Urothelium cell line (cell line): ENCODE results near the gene CST4.
"Not testable (repeated sequence)": the region's sequence is repeated elsewhere in the genome, so short reads cannot be mapped to it uniquely, and the experiment has no call there.

ENCODE experiments used
- DNase-seq: peaks from one replicate; pipeline ENCODE4 v3.0.0; 2011; ENCODE audit warnings: low spot score, mixed read lengths
- FAIRE-seq: peaks from 2 replicates; lab custom pipeline; 2011; peaks lifted over from hg19 to GRCh38; lab: Jason Lieb, UNC

CST4 gene

GRCh38 chr20:23663180-23663579 is 25.7 kb downstream of the CST4 start:
- no peak for DNase-seq
- FAIRE-seq = no peak

- DNase-seq (no peak), FAIRE-seq (no peak)
Observed at GRCh38 chr20:23662276-23662870, 26.5 kb downstream of the CST4 start.

DNA sequence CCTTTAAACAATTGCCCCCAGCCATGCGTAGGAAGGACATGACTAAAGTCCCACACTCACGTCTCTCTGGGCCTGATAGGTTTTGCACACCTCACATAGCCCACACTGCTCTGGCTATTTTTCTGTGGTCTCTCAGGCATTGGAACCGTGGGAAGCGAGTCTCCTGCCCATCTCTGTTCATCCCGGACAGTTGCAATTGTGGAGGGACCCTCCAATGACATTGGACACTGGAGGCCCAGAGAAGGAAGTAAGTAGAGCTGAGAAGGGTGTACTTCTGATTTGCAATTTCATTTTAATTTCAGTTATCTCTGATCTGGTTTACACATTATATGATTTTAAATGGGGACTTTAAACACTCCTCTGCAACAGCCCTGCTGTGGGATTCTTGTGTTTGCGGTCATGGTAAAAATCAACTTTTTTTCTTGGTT is 27.8 kb downstream of the CST4 start:
- DNase-seq (no peak), FAIRE-seq (no peak)

DNA sequence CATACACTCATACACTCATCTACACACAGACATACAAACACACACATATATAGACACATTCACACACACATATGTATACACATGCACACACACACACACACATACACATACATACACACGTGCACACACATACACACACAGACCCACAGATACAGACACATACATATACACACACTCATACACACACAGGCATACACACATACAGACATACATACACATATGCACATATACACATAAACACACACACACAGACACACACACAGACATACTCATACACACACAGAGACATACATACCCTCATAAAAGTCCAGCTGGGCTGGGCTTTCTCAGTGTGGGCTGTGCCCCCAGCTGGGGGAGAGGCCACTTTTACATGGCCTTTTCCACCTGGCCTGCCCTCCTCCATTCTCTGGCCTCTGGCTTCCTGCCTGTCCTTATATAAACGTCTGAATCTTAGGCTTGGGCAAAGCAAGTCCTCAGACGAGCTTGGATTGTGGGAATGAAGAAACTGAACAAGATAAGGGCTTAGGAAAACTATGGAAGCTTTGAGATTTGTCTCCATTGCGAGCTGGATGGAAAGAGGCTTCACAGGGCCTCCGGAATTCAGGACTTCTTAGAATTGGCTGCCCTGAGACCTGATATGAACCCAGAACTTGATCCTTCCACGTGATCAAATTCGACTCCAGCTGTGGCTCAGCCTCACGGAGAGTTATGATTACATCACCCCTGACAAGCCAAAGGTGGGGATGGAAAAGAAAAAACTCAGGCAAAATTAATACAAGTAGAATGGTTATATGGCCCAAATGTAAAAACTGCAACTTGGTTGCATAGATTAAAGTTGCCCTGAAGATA is 28.6 kb downstream of the CST4 start:
- peak; percentile 93 for FAIRE-seq

GRCh38 chr20:23659610-23659988 is 29.2 kb downstream of the CST4 start:
- DNase-seq, FAIRE-seq: not testable (repeated sequence)

More for the DNA sequence above, 28.6 kb downstream of the CST4 start:
- peak; percentile 21 for DNase-seq

GRCh38 chr20:23658989-23659609 is 29.7 kb downstream of the CST4 start:
- DNase-seq = no peak

GRCh38 chr20:23658336-23658735 is 30.5 kb downstream of the CST4 start:
- DNase-seq (no peak), FAIRE-seq (peak; percentile 83)

More at GRCh38 chr20:23658989-23659609, 29.7 kb downstream of the CST4 start:
- FAIRE-seq = no peak

DNA sequence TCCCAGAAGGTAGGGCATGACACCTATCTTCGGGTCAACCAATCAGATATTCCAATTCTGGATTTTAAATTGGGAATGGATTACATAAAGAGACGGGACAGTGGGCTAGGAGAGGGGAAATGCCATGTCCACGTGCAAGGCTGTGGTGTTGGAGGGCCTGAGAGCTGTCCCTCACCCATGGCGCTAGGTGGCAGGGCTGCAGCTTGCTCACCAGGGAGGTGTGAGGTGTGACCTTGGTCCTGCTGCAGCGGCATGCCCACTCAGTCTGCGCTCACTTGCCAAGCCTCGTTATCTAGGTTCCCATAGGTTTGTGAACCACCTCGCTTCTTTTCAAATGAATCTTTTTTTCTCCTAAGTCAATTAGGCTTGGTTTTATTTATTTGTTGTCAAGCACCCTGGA is 31.6 kb downstream of the CST4 start:
- DNase-seq (no peak), FAIRE-seq (no peak)

GRCh38 chr20:23656372-23656771 is 32.5 kb downstream of the CST4 start:
- FAIRE-seq (no peak), DNase-seq (no peak)

DNA sequence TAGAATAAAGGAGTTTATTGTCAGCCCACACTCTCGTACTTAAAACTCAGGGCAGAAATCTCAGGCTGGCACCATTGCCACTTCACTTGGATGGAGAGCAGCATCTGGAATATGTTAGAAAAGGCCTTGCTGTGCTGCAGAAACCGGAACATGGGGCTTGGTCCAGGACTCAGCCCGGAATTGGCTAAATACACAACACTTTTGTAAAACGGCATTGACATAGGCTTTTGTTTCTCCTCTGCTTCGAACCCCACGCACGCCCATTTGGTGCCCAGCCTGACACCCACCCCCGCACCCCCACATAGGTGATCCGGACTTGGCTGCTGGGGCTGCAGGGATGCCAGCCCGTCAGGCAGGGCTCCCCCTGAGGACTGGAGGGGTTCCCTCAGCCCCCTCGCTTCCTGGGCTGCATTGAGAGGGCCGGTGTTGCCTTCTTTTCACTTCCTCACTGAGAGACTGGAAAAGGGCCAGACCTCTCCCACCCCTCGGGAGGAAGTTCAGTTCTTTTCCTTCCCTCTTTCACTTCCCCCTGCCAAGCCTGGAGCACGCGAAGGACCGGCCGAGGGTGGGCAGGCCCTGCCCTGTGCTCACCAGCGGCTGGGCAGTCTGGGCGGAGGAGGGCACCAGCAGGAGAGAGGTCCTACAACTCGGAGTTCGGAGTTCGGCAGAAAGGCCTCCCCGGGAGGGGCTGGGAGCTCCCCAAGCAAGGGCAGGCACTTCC is 33.2 kb downstream of the CST4 start:
- no peak for FAIRE-seq
- DNase-seq = no peak

DNA sequence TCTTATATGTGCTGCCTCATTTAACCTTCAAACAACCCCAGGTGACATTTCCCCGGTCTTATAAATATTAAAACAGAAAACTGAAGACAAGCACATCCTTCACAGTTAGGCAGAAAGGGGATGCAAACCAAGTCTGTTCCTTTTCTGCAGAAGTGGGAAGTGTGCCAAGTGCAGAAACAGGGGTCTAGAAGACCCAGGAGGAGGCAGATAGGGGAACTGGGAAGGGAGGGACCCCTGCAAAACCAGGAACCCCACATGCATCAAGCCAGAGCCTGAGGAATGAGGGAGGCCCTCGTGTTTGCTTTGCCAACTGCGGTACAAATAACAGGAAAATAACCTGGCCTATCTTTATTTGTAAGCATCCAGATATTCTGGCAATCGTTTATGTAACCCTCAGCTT is 34.1 kb downstream of the CST4 start:
- no peak for FAIRE-seq

GRCh38 chr20:23654000-23654399 is 34.8 kb downstream of the CST4 start:
- FAIRE-seq = no peak

More for the DNA sequence above, 34.1 kb downstream of the CST4 start:
- no peak for DNase-seq

DNA sequence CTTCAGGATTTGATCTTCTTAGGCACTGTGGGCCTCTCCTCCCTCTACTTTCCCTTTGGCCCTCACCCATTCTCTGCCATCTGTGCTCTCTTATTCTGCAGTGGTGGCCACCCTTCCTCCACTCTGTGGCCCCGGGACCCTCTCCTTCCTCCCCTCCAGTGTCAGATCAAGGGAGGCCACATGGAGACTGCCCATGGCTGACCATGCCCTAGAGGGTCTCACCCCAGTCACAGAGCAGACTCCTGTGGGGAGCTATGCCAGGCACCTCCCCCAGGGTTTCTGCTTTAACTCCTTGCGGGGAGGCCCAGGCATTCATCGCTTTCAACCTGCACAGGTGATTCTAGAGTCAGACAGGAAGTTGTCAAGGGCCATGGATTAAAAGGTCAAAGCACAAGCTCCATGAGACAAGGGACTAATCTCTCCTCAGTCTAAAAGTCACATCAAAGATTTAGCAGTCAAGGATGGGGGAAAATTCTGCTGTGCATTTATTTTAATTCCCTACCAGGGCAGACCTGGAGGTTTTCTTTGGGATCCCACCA is 35.4 kb downstream of the CST4 start:
- no peak for DNase-seq
- no peak for FAIRE-seq

More at GRCh38 chr20:23654000-23654399, 34.8 kb downstream of the CST4 start:
- DNase-seq = no peak

- no peak for FAIRE-seq
- no peak for DNase-seq
Observed at GRCh38 chr20:23652926-23653325, 35.9 kb downstream of the CST4 start.

DNA sequence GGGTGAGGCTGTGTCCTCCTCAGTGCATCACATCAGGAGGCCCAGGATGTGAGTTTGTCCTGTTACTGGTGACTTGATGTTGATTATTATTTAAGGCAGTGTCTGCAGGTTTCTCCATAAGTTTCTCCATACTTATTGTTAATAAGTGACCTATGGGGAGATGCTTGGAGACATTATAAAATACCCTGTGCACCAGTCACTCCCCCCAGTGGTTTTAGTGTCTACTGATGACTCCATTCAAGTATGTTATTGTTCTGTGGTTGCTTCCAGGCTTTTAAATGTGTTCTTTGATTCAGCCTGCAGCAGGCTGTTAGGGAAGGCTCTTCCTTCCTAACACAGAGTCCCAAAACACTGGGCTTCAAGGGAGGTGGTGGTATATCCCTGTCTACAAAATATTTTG is 36.5 kb downstream of the CST4 start:
- DNase-seq (no peak), FAIRE-seq (no peak)

DNA sequence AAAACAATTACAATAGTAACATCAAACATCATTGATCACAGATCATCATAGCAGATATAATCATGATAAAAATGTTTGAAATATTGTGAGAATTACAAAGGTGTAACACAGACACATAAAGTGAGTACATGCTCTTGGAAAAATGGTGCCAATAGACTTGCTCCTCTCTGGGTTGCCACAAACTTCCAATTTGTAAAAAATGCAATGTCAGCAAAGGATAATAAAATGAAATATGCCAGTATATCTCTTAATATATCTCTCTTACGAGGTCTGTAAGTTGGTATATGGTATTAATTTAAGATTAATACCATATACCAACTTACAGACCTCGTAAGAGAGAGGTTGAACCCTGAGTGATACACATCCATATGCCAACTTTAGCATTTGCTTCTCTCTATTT is 37.7 kb downstream of the CST4 start:
- DNase-seq (no peak), FAIRE-seq (no peak)

DNA sequence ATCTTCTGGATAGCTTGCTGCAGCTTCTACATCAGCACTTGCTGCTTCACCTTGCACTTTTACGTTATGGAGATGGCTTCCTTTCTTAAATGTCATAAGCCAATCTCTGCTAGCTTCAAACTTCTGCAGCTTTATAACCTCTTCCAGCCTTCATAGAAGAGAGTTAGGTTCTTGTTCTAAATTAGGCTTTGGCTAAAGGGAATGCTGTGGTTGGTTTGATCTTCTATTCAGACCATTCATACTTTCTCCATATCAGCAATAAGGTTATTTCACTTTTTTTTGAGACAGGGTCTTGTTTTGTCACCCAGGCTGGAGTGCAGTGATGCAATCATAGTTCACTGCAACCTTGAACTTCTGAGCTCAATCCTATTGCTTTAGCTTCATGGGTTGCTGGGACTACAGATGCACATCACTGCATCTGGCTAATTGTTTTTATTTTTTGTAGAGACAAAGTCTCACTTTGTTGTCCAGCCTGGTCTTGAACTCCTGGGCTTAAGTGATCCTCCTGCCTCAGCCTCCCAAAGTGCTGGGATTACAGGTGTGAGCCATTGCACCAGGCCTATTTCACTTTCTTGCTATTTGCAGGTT is 38.9 kb downstream of the CST4 start:
- DNase-seq (no peak), FAIRE-seq (no peak)

DNA sequence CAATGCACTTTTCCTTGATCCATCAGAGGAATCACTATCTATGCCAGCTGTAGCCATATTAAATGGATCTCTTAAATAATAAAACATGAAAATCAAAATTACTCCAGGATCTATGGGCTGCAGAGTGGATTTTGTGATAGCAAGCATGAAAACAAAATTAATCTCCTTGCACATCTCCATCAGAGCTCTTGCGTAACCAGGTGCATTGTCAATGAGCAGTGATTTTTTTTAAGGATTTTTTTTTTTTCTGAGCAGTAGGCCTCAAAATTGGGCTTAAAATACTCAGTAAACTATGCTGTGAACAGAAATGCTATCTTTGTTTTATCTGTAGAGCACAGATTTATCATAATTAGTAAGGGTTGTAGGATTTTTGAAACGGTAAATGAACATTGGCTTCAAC is 39.6 kb downstream of the CST4 start:
- DNase-seq (no peak), FAIRE-seq (no peak)

DNA sequence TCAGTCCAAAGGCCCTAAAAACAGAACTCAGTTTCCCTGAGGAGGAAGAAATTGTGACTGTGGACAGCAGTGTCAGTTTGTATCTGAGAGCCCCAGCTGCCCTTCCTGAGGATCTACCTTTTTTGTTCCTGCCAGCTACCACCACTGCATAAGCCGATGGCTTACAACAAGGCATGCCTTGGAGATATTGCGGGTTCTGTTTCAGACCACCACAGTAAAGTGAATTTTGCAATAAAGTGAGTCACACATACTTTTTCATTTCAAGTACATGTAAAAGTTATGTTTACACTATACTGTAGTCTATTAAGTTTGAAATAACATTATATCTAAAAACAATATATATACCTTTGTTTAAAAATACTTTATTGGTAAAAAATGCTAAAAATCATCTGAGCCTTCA is 41.5 kb downstream of the CST4 start:
- no peak for DNase-seq
- no peak for FAIRE-seq

- no peak for FAIRE-seq
- DNase-seq = no peak
Observed at GRCh38 chr20:23646106-23646873, 42.5 kb downstream of the CST4 start.
